H1 (cell line): ENCODE measurements around the gene SOX14. TPM values are rescaled to one million over a fixed set of nuclear protein-coding genes. Genes with fewer than 3 reads are reported as not detected.
A peak's percentile ranks its signal among the peaks of the same experiment; 100 is the strongest.

Experiments used
- ASH2L ChIP-seq: fragments of 200-600, 300-600 bp; sonication (generic); IDR thresholded peaks from one replicate; pipeline ENCODE4 v1.7.1; 2017; ENCODE audit warnings: low read length
- ATF3 ChIP-seq: IDR thresholded peaks from 2 replicates; pipeline ENCODE4 v1.6.1; 2011; ENCODE audit warnings: low read depth, mild to moderate bottlenecking, low read length; ENCODE audit not compliant: insufficient read depth
- CHD2 ChIP-seq: IDR thresholded peaks from 2 replicates; pipeline ENCODE4 v1.6.1; 2012; ENCODE audit warnings: low read length, improper control_type of control experiment
- EZH2 ChIP-seq: fragments of 200-600 bp; sonication (generic); IDR thresholded peaks from 2 replicates; pipeline ENCODE4 v1.7.1; 2012; ENCODE audit warnings: low read depth, mild to moderate bottlenecking, moderate library complexity, low read length, inconsistent platforms; ENCODE audit not compliant: severe bottlenecking
- GABPA ChIP-seq: IDR thresholded peaks from 2 replicates; pipeline ENCODE4 v1.6.1; 2011; ENCODE audit warnings: mild to moderate bottlenecking, low read length, moderate library complexity, borderline replicate concordance; ENCODE audit not compliant: insufficient read depth
- KDM1A ChIP-seq: fragments of 200-600, 300-600 bp; sonication (generic); IDR thresholded peaks from 2 replicates; pipeline ENCODE4 v1.7.1; 2016; ENCODE audit warnings: mild to moderate bottlenecking, low read length, borderline replicate concordance
- KDM5A ChIP-seq: fragments of 200-600 bp; IDR thresholded peaks from 2 replicates; pipeline ENCODE4 v1.7.1; 2012; ENCODE audit warnings: mild to moderate bottlenecking, low read length, inconsistent platforms, mixed read lengths
- RAD21 ChIP-seq, 2 experiments: IDR thresholded peaks in 1 of 2; conservative IDR thresholded peaks in 1 of 2; 2 replicates each; pipeline ENCODE4 v1.6.1; 2011; ENCODE audit warnings: low read depth in 2 of 2, low read length in 2 of 2, improper control_type of control experiment in 1 of 2, inconsistent platforms in 1 of 2, mild to moderate bottlenecking in 1 of 2, moderate library complexity in 1 of 2
- polyA plus RNA-seq, 7 experiments: library from polyadenylated mRNA; depleted of rRNA in 3 of 7; stranded (reverse) in 5 of 7; unstranded in 2 of 7; fragments of >200 nt in 5 of 7; fragments of 200-250 nt in 2 of 7; gene quantifications; 1 replicate in 5 of 7; 2 replicates in 1 of 7; 4 replicates in 1 of 7; pipeline versions ENCODE4 v1.2.1 to v1.2.3, GENCODE V29; 2011 to 2013; ENCODE audit warnings: missing spikeins in 2 of 7, mixed read lengths in 2 of 7
- total RNA-seq: library from RNA; stranded (reverse); fragmentation: NEBNext Ultra II Directional; extraction: Animal tissue kit (Norgen Biotek cat#: 25700); gene quantifications from 2 replicates; pipeline ENCODE4 v1.2.1, GENCODE V29; 2021
- TF ChIP-seq, protein P1 (sequence below): fragments of 300-600 bp; sonication (generic); IDR thresholded peaks from 2 replicates; pipeline ENCODE4 v1.7.1; 2012; ENCODE audit warnings: low read length, moderate library complexity, mild to moderate bottlenecking, inconsistent platforms; ENCODE audit not compliant: insufficient replicate concordance

SOX14 gene
- total and polyA plus RNA-seq, 2 of the 8 experiments (the other 6 are each of a cell fraction or from before 2014, with no cell fraction given), result 0.03 to 0.50 TPM

DNA sequence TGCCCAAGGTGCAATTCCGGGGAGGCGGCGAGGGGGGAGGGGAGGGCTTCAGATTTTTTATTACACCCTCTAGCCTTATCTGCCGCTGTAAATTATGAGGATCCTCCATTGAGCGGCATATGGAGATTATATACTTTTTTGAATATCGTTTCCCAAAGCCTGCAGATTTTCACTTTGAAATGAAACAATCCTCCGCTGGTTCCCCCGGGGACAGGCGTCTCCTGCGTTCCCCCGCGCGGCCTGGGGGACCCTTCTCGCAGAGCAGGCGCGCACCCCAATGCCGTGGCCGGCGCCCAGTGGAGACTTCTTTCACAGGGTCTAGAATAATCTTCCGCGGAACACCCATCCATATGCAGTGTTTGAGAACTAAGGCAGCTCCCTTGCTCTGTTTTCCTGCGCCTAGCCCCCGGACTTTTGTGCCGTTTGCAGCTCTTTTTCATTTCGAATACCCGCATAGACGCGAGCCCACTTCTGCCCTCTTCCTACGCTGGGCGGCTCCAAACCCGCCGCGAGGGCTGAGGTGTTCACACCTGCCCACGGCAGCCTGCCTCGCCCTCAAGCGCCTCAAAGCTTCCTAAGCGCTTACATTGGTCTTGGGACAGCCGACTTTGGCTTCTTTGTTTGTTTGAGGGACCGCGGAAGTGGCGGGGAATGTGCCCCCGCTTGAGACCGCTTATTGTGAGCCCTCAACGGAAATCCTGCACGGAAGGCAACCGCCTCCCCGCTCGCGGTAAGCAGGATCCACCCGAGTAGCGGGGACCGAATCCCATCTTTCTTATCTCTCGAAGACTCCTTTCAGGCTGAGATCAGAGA, 7.5 kb downstream of the SOX14 start (continued):
- TF ChIP-seq KDM5A (no peak), RAD21 (IDR thresholded peaks at IDR 0.05 in 1 of 2, conservative IDR thresholded peaks at IDR 0.05 in 1 of 2; ENCODE audit: low read depth in 2 of 2, low read length in 2 of 2) (no peak), EZH2 (peak; percentile 82), ASH2L (no peak), ATF3 (no peak), GABPA (no peak), KDM1A (no peak), CHD2 (no peak)
- TF ChIP-seq, protein P1, sequence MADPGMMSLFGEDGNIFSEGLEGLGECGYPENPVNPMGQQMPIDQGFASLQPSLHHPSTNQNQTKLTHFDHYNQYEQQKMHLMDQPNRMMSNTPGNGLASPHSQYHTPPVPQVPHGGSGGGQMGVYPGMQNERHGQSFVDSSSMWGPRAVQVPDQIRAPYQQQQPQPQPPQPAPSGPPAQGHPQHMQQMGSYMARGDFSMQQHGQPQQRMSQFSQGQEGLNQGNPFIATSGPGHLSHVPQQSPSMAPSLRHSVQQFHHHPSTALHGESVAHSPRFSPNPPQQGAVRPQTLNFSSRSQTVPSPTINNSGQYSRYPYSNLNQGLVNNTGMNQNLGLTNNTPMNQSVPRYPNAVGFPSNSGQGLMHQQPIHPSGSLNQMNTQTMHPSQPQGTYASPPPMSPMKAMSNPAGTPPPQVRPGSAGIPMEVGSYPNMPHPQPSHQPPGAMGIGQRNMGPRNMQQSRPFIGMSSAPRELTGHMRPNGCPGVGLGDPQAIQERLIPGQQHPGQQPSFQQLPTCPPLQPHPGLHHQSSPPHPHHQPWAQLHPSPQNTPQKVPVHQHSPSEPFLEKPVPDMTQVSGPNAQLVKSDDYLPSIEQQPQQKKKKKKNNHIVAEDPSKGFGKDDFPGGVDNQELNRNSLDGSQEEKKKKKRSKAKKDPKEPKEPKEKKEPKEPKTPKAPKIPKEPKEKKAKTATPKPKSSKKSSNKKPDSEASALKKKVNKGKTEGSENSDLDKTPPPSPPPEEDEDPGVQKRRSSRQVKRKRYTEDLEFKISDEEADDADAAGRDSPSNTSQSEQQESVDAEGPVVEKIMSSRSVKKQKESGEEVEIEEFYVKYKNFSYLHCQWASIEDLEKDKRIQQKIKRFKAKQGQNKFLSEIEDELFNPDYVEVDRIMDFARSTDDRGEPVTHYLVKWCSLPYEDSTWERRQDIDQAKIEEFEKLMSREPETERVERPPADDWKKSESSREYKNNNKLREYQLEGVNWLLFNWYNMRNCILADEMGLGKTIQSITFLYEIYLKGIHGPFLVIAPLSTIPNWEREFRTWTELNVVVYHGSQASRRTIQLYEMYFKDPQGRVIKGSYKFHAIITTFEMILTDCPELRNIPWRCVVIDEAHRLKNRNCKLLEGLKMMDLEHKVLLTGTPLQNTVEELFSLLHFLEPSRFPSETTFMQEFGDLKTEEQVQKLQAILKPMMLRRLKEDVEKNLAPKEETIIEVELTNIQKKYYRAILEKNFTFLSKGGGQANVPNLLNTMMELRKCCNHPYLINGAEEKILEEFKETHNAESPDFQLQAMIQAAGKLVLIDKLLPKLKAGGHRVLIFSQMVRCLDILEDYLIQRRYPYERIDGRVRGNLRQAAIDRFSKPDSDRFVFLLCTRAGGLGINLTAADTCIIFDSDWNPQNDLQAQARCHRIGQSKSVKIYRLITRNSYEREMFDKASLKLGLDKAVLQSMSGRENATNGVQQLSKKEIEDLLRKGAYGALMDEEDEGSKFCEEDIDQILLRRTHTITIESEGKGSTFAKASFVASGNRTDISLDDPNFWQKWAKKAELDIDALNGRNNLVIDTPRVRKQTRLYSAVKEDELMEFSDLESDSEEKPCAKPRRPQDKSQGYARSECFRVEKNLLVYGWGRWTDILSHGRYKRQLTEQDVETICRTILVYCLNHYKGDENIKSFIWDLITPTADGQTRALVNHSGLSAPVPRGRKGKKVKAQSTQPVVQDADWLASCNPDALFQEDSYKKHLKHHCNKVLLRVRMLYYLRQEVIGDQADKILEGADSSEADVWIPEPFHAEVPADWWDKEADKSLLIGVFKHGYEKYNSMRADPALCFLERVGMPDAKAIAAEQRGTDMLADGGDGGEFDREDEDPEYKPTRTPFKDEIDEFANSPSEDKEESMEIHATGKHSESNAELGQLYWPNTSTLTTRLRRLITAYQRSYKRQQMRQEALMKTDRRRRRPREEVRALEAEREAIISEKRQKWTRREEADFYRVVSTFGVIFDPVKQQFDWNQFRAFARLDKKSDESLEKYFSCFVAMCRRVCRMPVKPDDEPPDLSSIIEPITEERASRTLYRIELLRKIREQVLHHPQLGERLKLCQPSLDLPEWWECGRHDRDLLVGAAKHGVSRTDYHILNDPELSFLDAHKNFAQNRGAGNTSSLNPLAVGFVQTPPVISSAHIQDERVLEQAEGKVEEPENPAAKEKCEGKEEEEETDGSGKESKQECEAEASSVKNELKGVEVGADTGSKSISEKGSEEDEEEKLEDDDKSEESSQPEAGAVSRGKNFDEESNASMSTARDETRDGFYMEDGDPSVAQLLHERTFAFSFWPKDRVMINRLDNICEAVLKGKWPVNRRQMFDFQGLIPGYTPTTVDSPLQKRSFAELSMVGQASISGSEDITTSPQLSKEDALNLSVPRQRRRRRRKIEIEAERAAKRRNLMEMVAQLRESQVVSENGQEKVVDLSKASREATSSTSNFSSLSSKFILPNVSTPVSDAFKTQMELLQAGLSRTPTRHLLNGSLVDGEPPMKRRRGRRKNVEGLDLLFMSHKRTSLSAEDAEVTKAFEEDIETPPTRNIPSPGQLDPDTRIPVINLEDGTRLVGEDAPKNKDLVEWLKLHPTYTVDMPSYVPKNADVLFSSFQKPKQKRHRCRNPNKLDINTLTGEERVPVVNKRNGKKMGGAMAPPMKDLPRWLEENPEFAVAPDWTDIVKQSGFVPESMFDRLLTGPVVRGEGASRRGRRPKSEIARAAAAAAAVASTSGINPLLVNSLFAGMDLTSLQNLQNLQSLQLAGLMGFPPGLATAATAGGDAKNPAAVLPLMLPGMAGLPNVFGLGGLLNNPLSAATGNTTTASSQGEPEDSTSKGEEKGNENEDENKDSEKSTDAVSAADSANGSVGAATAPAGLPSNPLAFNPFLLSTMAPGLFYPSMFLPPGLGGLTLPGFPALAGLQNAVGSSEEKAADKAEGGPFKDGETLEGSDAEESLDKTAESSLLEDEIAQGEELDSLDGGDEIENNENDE, result no peak
